Loucy (cell line): ENCODE results near the gene APPL1.

ENCODE experiments used
- EZH2phosphoT487 ChIP-seq: fragments of 200-600 bp; IDR thresholded peaks from 2 replicates; pipeline ENCODE4 v1.6.1; 2018; ENCODE audit warnings: antibody characterized with exemption, mild to moderate bottlenecking, moderate library complexity, borderline replicate concordance
- TF ChIP-seq, protein P1 (sequence below): fragments of 200-600 bp; sonication (generic); conservative IDR thresholded peaks from 2 replicates; pipeline ENCODE4 v1.5.1; 2014; ENCODE audit warnings: mild to moderate bottlenecking, antibody characterized with exemption, low read length

DNA sequence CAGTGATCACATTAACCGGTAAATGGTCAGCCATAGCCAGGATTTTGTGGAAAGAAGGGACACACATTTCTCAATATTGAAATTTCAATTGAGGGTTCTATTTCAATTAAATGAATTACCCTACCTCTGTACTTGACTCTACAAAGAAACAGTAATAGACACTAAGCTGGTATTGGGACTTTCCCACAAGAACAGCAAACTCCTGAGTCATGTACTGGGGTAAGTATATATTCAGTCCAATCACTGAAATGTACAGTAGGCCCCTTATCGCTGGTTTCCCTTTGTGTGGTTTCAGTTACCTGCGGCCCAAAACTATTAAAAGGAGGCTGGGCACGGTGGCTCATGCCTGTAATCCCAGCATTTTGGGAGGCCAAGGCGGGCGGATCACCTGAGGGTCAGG is 47.3 kb downstream of the APPL1 start:
- TF ChIP-seq, protein P1, sequence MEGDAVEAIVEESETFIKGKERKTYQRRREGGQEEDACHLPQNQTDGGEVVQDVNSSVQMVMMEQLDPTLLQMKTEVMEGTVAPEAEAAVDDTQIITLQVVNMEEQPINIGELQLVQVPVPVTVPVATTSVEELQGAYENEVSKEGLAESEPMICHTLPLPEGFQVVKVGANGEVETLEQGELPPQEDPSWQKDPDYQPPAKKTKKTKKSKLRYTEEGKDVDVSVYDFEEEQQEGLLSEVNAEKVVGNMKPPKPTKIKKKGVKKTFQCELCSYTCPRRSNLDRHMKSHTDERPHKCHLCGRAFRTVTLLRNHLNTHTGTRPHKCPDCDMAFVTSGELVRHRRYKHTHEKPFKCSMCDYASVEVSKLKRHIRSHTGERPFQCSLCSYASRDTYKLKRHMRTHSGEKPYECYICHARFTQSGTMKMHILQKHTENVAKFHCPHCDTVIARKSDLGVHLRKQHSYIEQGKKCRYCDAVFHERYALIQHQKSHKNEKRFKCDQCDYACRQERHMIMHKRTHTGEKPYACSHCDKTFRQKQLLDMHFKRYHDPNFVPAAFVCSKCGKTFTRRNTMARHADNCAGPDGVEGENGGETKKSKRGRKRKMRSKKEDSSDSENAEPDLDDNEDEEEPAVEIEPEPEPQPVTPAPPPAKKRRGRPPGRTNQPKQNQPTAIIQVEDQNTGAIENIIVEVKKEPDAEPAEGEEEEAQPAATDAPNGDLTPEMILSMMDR = no peak
- TF ChIP-seq EZH2phosphoT487 = no peak
